ENCODE measurements around the gene ESRRG.

The ESRRG gene

DNA sequence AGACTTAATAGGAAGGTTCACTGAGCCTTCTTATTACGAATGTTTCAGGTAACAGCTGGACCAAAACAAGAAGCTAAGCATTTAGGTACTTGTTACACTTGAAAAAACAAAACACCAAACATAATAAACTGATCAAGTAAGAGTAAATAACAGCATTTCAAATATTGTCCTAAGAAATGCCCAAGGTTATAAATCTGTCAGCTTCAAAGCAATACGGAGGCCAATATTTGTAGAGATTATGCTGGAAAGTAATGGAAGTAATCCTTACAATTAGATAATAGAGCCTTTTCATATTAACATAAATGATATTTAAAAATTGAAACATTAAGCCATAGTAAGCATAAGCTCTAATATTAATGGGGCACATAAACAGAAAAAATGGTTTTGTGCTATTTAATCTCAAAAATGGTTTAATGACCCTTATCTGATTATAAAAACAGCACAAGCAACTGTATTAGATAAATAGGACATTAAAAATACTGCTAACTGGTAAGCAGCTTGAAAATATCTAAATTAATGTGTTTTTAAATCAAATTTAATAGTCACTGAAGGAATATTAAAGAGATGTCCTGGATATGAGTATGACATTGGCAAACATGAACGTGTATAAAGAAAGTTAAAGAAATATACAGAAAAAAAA is 256.9 kb downstream of the ESRRG start:
- no peak for DNase-seq (ENCODE audit: low read depth)
- no peak overlapping the region for H3K4me3 ChIP-seq (ENCODE audit: low read depth, low read length)

GRCh38 chr1:216464489-216464888 is 258.7 kb downstream of the ESRRG start:
- DNase-seq (ENCODE audit: low read depth) = peak; percentile 89
- H3K4me3 ChIP-seq (ENCODE audit: low read depth, low read length) = no peak overlapping the region

DNA sequence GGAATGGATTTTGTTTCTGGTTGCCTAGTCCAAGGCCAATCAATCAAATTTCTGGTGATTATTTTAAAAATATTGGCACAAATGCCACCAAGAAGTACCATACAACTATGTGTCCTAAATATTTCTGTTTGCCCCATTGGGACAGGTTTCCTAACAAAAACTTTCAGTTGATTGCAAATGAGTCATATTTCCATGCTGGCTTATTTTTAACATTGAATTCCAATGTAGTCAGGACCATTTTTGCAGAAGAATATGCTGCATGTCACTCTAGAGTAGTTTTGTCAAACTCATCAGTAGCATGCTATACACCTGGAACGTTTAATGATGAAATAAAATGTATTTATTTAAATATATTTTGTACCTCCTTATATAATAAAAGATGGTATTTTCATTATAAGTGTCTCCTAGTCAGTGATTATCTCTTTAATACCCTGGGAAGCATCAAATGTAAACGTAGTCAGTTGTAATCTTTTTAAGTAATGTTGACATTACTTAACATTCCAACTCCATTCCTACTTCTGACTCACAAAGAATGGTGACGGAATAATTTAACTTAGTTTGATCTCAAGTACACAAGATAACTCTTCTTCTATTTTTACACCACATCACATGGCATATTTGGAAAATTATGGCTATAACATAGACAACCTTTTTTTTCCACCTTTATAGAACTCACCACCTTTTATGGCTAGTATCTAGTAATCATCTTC is 261.0 kb downstream of the ESRRG start:
- H3K4me3 ChIP-seq (ENCODE audit: low read depth, low read length) = no peak overlapping the region

GRCh38 chr1:216461466-216461865 is 261.8 kb downstream of the ESRRG start:
- DNase-seq (ENCODE audit: low read depth) = peak; percentile 37
- H3K4me3 ChIP-seq (ENCODE audit: low read depth, low read length) = no peak overlapping the region

More for the DNA sequence above, 261.0 kb downstream of the ESRRG start:
- DNase-seq (ENCODE audit: low read depth) = peak; percentile 36

- no peak for DNase-seq (ENCODE audit: low read depth)
- H3K4me3 ChIP-seq (ENCODE audit: low read depth, low read length) = no peak overlapping the region
These were observed 263.5 kb downstream of the ESRRG start for GRCh38 chr1:216459651-216460207.

DNA sequence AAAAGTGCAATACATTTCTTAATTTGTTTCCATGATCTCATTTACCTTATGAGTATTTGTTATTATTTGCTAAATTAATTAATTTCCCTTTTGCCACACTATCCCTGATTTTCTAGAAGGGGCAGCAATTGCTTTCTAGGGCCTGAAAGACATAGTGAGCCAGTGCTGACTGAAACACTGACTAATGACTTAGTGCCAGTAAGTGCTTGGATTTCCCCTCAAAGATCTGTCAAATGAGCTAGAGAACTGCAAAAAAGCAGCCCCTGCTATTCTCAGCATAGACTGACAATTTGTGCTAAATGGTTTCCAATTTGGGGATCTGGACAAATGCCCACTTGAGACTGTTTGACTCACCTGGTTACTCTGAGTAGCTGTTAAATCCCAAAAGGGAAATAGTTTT is 264.4 kb downstream of the ESRRG start:
- no peak overlapping the region for H3K4me3 ChIP-seq (ENCODE audit: low read depth, low read length)
- no peak for DNase-seq (ENCODE audit: low read depth)

- peak; percentile 14 for DNase-seq (ENCODE audit: low read depth)
- no peak overlapping the region for H3K4me3 ChIP-seq (ENCODE audit: low read depth, low read length)
These were observed 265.9 kb downstream of the ESRRG start for GRCh38 chr1:216457356-216457755.

DNA sequence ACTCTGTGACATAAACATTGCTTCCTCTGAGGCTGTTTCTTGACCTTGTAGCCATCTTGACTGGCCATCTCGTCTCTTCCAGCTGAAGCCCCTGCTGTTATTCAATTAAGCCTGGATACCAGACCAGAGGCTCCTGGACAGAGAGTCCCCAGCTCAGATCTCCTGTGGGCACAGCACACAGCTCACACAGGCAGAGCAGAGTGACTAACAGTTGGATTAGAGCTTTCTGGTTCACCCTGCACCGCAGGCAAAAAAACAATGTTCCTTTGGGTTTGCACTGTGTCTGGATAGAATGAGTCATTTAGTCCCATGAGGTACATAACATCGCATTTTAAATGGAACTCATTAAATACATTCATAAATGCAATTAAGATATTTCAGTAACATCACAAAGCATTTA is 266.5 kb downstream of the ESRRG start:
- H3K4me3 ChIP-seq (ENCODE audit: low read depth, low read length) = no peak overlapping the region
- peak; percentile 77 for DNase-seq (ENCODE audit: low read depth)

- H3K4me3 ChIP-seq (ENCODE audit: low read depth, low read length) = no peak overlapping the region
These were observed 269.5 kb downstream of the ESRRG start for GRCh38 chr1:216453777-216454176.

More at GRCh38 chr1:216453777-216454176, 269.5 kb downstream of the ESRRG start:
- no peak for DNase-seq (ENCODE audit: low read depth)

All from skeletal muscle cell (primary cell).